ENCODE results near the gene ADGRG2. TPM values are rescaled to one million over a fixed set of nuclear protein-coding genes. Genes with fewer than 3 reads are reported as not detected.

Gene ADGRG2
- polyA plus RNA-seq, 3 donors: not detected

- Histone ChIP-seq H3K27me3 (ENCODE audit: control insufficient read depth in 2 of 2, insufficient read depth in 2 of 2, low read length in 2 of 2) (no peaks in the 10 kb centered on the region), H2AFZ (ENCODE audit: insufficient read depth, low read depth, low read length, poor library complexity, severe bottlenecking) (no peak overlapping the region), H4K20me1 (ENCODE audit: insufficient read depth, low read length) (no peaks in the 10 kb centered on the region), H3K4me1 (ENCODE audit: control insufficient read depth in 1 of 2, insufficient read depth in 2 of 2, low read length in 2 of 2) (no peaks in the 10 kb centered on the region), H3K27ac (ENCODE audit: low read depth in 1 of 2, low read length in 2 of 2) (no peak overlapping the region), H3K36me3 (replicated peaks in 1 of 2; ENCODE audit: control insufficient read depth in 1 of 2, insufficient read depth in 2 of 2, low read length in 2 of 2) (no peaks in the 10 kb centered on the region), H3K4me2 (replicated peaks; ENCODE audit: extremely low read depth, low read length, poor library complexity, severe bottlenecking) (no peak overlapping the region), H3K9me3 (replicated peaks in 1 of 2; ENCODE audit: control insufficient read depth in 1 of 2, insufficient read depth in 1 of 2, low read length in 2 of 2) (no peaks in the 10 kb centered on the region), H3K9ac (ENCODE audit: insufficient read depth, low read length, poor library complexity, severe bottlenecking) (no peak overlapping the region), H3K4me3 (replicated peaks in 1 of 3; ENCODE audit: low read depth in 2 of 3, low read length in 3 of 3) (no peak overlapping the region), H3K79me2 (ENCODE audit: insufficient read depth, low read length) (no peaks in the 10 kb centered on the region)
- H3K27me3 Mint-ChIP-seq (ENCODE audit: low read depth in 3 of 3): peaks cover 1 to 3% (median 3%) of the 10 kb centered on the region in 3 donors
- no peaks in the 10 kb centered on the region for H3K4me1 Mint-ChIP-seq
- WGBS (ENCODE audit: insufficient coverage): 100% methylated on average over 4 of the region's 8 CpGs
- no peak overlapping the region for H3K27ac Mint-ChIP-seq
- no peak for DNase-seq
- intact Hi-C loops (cut with micrococcal nuclease): no loop called here
- no peak overlapping the region for H3K4me3 Mint-ChIP-seq
- peaks cover 0 to 3% (median 0%) of the 10 kb centered on the region in 7 donors for H3K9me3 Mint-ChIP-seq
- no peaks in the 10 kb centered on the region for H3K36me3 Mint-ChIP-seq
- no peak for TF ChIP-seq CTCF (IDR thresholded peaks at IDR 0.05)
Measured at GRCh38 chrX:19162851-19163250, 40.6 kb upstream of the ADGRG2 start.

- H3K9me3 ChIP-seq (replicated peaks in 1 of 2; ENCODE audit: control insufficient read depth in 1 of 2, insufficient read depth in 1 of 2, low read length in 2 of 2): no peaks in the 10 kb centered on the region
- H3K27ac ChIP-seq (ENCODE audit: low read depth in 1 of 2, low read length in 2 of 2): no peak overlapping the region
- peaks cover 3 to 5% (median 3%) of the 10 kb centered on the region in 3 donors for H3K27me3 Mint-ChIP-seq (ENCODE audit: low read depth in 3 of 3)
- H3K36me3 ChIP-seq (replicated peaks in 1 of 2; ENCODE audit: control insufficient read depth in 1 of 2, insufficient read depth in 2 of 2, low read length in 2 of 2): no peaks in the 10 kb centered on the region
- H4K20me1 ChIP-seq (ENCODE audit: insufficient read depth, low read length): no peaks in the 10 kb centered on the region
- H3K27ac Mint-ChIP-seq: no peak overlapping the region
- H3K27me3 ChIP-seq (ENCODE audit: control insufficient read depth in 2 of 2, insufficient read depth in 2 of 2, low read length in 2 of 2): no peaks in the 10 kb centered on the region
- no peak for DNase-seq
- no peak overlapping the region for H3K4me2 ChIP-seq (replicated peaks; ENCODE audit: extremely low read depth, low read length, poor library complexity, severe bottlenecking)
- no peaks in the 10 kb centered on the region for H3K4me1 Mint-ChIP-seq
- H3K4me3 Mint-ChIP-seq: no peak overlapping the region
- H3K79me2 ChIP-seq (ENCODE audit: insufficient read depth, low read length): no peaks in the 10 kb centered on the region
- H3K9me3 Mint-ChIP-seq: peaks cover 0 to 7% (median 2%) of the 10 kb centered on the region in 7 donors
- H2AFZ ChIP-seq (ENCODE audit: insufficient read depth, low read depth, low read length, poor library complexity, severe bottlenecking): no peak overlapping the region
- H3K36me3 Mint-ChIP-seq: no peaks in the 10 kb centered on the region
- no peak for TF ChIP-seq CTCF (IDR thresholded peaks at IDR 0.05)
- H3K4me3 ChIP-seq (replicated peaks in 1 of 3; ENCODE audit: low read depth in 2 of 3, low read length in 3 of 3): no peak overlapping the region
- WGBS (ENCODE audit: insufficient coverage): 49% methylated on average over 3 of the region's 4 CpGs
- H3K4me1 ChIP-seq (ENCODE audit: control insufficient read depth in 1 of 2, insufficient read depth in 2 of 2, low read length in 2 of 2): no peaks in the 10 kb centered on the region
- intact Hi-C loops (cut with micrococcal nuclease): no loop called here
- H3K9ac ChIP-seq (ENCODE audit: insufficient read depth, low read length, poor library complexity, severe bottlenecking): no peak overlapping the region
Measured at GRCh38 chrX:19156186-19156585, 33.9 kb upstream of the ADGRG2 start.

All from CD14-positive monocyte (primary cell).